Measurements from ENCODE around the gene RNASEH2C.
A peak's percentile ranks its signal among the peaks of the same experiment; 100 is the strongest.
"Not testable (repeated sequence)": the region's sequence is repeated elsewhere in the genome, so short reads cannot be mapped to it uniquely, and the experiment has no call there.

GRCh38 chr11:65706303-65706763 lies 14.3 kb downstream of the RNASEH2C start:
- TF ChIP-seq POLR2A (IDR thresholded peaks at IDR 0.05): not testable (repeated sequence)
- TF ChIP-seq, protein P1, sequence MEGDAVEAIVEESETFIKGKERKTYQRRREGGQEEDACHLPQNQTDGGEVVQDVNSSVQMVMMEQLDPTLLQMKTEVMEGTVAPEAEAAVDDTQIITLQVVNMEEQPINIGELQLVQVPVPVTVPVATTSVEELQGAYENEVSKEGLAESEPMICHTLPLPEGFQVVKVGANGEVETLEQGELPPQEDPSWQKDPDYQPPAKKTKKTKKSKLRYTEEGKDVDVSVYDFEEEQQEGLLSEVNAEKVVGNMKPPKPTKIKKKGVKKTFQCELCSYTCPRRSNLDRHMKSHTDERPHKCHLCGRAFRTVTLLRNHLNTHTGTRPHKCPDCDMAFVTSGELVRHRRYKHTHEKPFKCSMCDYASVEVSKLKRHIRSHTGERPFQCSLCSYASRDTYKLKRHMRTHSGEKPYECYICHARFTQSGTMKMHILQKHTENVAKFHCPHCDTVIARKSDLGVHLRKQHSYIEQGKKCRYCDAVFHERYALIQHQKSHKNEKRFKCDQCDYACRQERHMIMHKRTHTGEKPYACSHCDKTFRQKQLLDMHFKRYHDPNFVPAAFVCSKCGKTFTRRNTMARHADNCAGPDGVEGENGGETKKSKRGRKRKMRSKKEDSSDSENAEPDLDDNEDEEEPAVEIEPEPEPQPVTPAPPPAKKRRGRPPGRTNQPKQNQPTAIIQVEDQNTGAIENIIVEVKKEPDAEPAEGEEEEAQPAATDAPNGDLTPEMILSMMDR (IDR thresholded peaks at IDR 0.05): peak; percentile 31 to 53 (median 47)

Data from ovary (tissue), 3 donors.